H9 (cell line): ENCODE measurements around the gene VSIG8. TPM values are rescaled to one million over a fixed set of nuclear protein-coding genes. Genes with fewer than 3 reads are reported as not detected.

Experiments
- DNase-seq: peaks from one replicate; pipeline ENCODE4 v3.0.0-alpha.2; 2017
- H2AFZ ChIP-seq: one replicate; pipeline ENCODE4 v1.6.1; 2013; ENCODE audit warnings: mild to moderate bottlenecking, low read length, control low read depth, moderate library complexity
- H2AK5ac ChIP-seq: 2 replicates; pipeline ENCODE4 v1.6.1; 2013; ENCODE audit warnings: low read length, control low read depth, mixed read lengths; ENCODE audit not compliant: insufficient read length
- H2BK120ac ChIP-seq: one replicate; pipeline ENCODE4 v1.6.1; 2013; ENCODE audit warnings: low read depth, mild to moderate bottlenecking, low read length, control low read depth, inconsistent platforms; ENCODE audit not compliant: poor library complexity, severe bottlenecking
- H2BK12ac ChIP-seq: 2 replicates; pipeline ENCODE4 v1.6.1; 2013; ENCODE audit warnings: low read length, control low read depth, mixed read lengths, low read depth; ENCODE audit not compliant: insufficient read length
- H2BK15ac ChIP-seq: 2 replicates; pipeline ENCODE4 v1.6.1; 2013; ENCODE audit warnings: low read depth, low read length, control low read depth
- H2BK20ac ChIP-seq: one replicate; pipeline ENCODE4 v1.6.1; 2013; ENCODE audit warnings: low read depth, mild to moderate bottlenecking, low read length, control low read depth, inconsistent platforms; ENCODE audit not compliant: poor library complexity, severe bottlenecking
- H2BK5ac ChIP-seq: 2 replicates; pipeline ENCODE4 v1.6.1; 2013; ENCODE audit warnings: low read length, control low read depth, mixed read lengths; ENCODE audit not compliant: insufficient read length
- H3K14ac ChIP-seq: 2 replicates; pipeline ENCODE4 v1.6.1; 2013; ENCODE audit warnings: low read length, control low read depth; ENCODE audit not compliant: insufficient read depth
- H3K18ac ChIP-seq: 2 replicates; pipeline ENCODE4 v1.6.1; 2013; ENCODE audit warnings: low read depth, mild to moderate bottlenecking, mixed read lengths, low read length, control low read depth; ENCODE audit not compliant: insufficient read length
- H3K23ac ChIP-seq: 2 replicates; pipeline ENCODE4 v1.6.1; 2013; ENCODE audit warnings: low read length, control low read depth, mixed read lengths, low read depth; ENCODE audit not compliant: insufficient read length
- H3K23me2 ChIP-seq: 2 replicates; pipeline ENCODE4 v1.6.1; 2013; ENCODE audit warnings: low read depth, mild to moderate bottlenecking, mixed read lengths, low read length, control low read depth; ENCODE audit not compliant: insufficient read length, poor library complexity, severe bottlenecking
- H3K27ac ChIP-seq: 2 replicates; pipeline ENCODE4 v1.5.1; 2013; ENCODE audit warnings: low read length, control low read depth, mixed read lengths, low read depth; ENCODE audit not compliant: insufficient read length
- H3K27me3 ChIP-seq: 2 replicates; pipeline ENCODE4 v1.6.1; 2013; ENCODE audit warnings: low read length, control low read depth, inconsistent platforms; ENCODE audit not compliant: insufficient read depth
- H3K4ac ChIP-seq: 2 replicates; pipeline ENCODE4 v1.6.1; 2013; ENCODE audit warnings: low read depth, mild to moderate bottlenecking, control low read depth, inconsistent platforms, low read length, moderate library complexity
- H3K4me1 ChIP-seq: 2 replicates; pipeline ENCODE4 v1.6.1; 2013; ENCODE audit warnings: low read length, control low read depth, inconsistent platforms; ENCODE audit not compliant: insufficient read depth
- H3K4me2 ChIP-seq: 2 replicates; pipeline ENCODE4 v1.6.1; 2013; ENCODE audit warnings: low read length, control low read depth, mixed read lengths; ENCODE audit not compliant: insufficient read length, insufficient read depth
- H3K56ac ChIP-seq: 2 replicates; pipeline ENCODE4 v1.6.1; 2013; ENCODE audit warnings: low read depth, mild to moderate bottlenecking, mixed read lengths, low read length, control low read depth; ENCODE audit not compliant: insufficient read length
- H3K79me1 ChIP-seq: 2 replicates; pipeline ENCODE4 v1.6.1; 2013; ENCODE audit warnings: low read depth, mild to moderate bottlenecking, moderate library complexity, low read length, control low read depth, inconsistent platforms; ENCODE audit not compliant: insufficient read depth, poor library complexity, severe bottlenecking
- H3K79me2 ChIP-seq: 2 replicates; pipeline ENCODE4 v1.6.1; 2013; ENCODE audit warnings: low read length, control low read depth, inconsistent platforms; ENCODE audit not compliant: insufficient read depth
- H3K9ac ChIP-seq: 2 replicates; pipeline ENCODE4 v1.6.1; 2013; ENCODE audit warnings: low read length, control low read depth, mixed read lengths; ENCODE audit not compliant: insufficient read length; ENCODE audit errors: extremely low read depth
- H3K9me3 ChIP-seq: one replicate; pipeline ENCODE4 v1.6.1; 2013; ENCODE audit warnings: low read depth, low read length, inconsistent platforms; ENCODE audit not compliant: control insufficient read depth
- H3T11ph ChIP-seq: one replicate; pipeline ENCODE4 v1.6.1; 2013; ENCODE audit warnings: mild to moderate bottlenecking, low read length, control low read depth, inconsistent platforms
- H4K20me1 ChIP-seq: one replicate; pipeline ENCODE4 v1.6.1; 2013; ENCODE audit not compliant: control insufficient read depth, insufficient read length, insufficient read depth
- H4K5ac ChIP-seq: 2 replicates; pipeline ENCODE4 v1.6.1; 2013; ENCODE audit warnings: low read depth, mild to moderate bottlenecking, mixed read lengths, low read length, control low read depth; ENCODE audit not compliant: insufficient read length
- H4K8ac ChIP-seq: replicated peaks from 2 replicates; pipeline ENCODE4 v1.6.1; 2013; ENCODE audit warnings: low read length, control low read depth, mixed read lengths, low read depth; ENCODE audit not compliant: insufficient read length
- H4K91ac ChIP-seq: 2 replicates; pipeline ENCODE4 v1.6.1; 2013; ENCODE audit warnings: low read depth, mild to moderate bottlenecking, moderate library complexity, mixed read lengths, low read length, control low read depth; ENCODE audit not compliant: insufficient read length
- H3K27ac Mint-ChIP-seq, 3 experiments: 2 replicates in 2 of 3; 3 replicates in 1 of 3; pipeline ENCODE4 v1.8.0; 2020 to 2021; ENCODE audit warnings: mixed read lengths in 3 of 3, mild to moderate bottlenecking in 1 of 3, moderate library complexity in 1 of 3
- H3K27me3 Mint-ChIP-seq: 2 replicates; pipeline ENCODE4 v1.8.0; 2021; ENCODE audit warnings: low read depth, mild to moderate bottlenecking, moderate library complexity, mixed read lengths
- H3K36me3 Mint-ChIP-seq, 3 experiments: 2 replicates in 2 of 3; 3 replicates in 1 of 3; pipeline ENCODE4 v1.8.0; 2020 to 2021; ENCODE audit warnings: low read depth in 3 of 3, mixed read lengths in 3 of 3; ENCODE audit not compliant: insufficient read depth in 1 of 3
- H3K4me1 Mint-ChIP-seq, 2 experiments: 2 replicates each; pipeline ENCODE4 v1.8.0; 2020; ENCODE audit warnings: mixed read lengths in 2 of 2
- H3K4me3 Mint-ChIP-seq, 2 experiments: 2 replicates in 1 of 2; 3 replicates in 1 of 2; pipeline ENCODE4 v1.8.0; 2020 to 2021; ENCODE audit warnings: mild to moderate bottlenecking in 2 of 2, mixed read lengths in 2 of 2, moderate library complexity in 1 of 2
- H3K9me3 Mint-ChIP-seq, 2 experiments: 2 replicates in 1 of 2; 3 replicates in 1 of 2; pipeline ENCODE4 v1.8.0; 2020; ENCODE audit warnings: mild to moderate bottlenecking in 2 of 2, mixed read lengths in 2 of 2, moderate library complexity in 1 of 2
- CTCF ChIP-seq: fragments of 200-600 bp; sonication (generic); conservative IDR thresholded peaks from 3 replicates; pipeline ENCODE4 v1.8.0; 2021; ENCODE audit warnings: antibody characterized with exemption, mild to moderate bottlenecking
- WGBS: extraction: QIAGEN DNeasy Blood & Tissue Kit; methylation state at CpG from one replicate; pipeline ENCODE4 v1.1.7; 2013; ENCODE audit warnings: missing lambda C conversion rate, low lambda C conversion rate, mixed read lengths; ENCODE audit not compliant: insufficient read length; ENCODE audit errors: extremely low coverage; 5-methylcytosine and 5-hydroxymethylcytosine counted together
- total RNA-seq: library from RNA; stranded (reverse); gene quantifications from 2 replicates; pipeline ENCODE4 v1.2.1, GENCODE V29; 2021

The VSIG8 gene
- total RNA-seq, 1 experiment from 2014 or later, result not detected

DNA sequence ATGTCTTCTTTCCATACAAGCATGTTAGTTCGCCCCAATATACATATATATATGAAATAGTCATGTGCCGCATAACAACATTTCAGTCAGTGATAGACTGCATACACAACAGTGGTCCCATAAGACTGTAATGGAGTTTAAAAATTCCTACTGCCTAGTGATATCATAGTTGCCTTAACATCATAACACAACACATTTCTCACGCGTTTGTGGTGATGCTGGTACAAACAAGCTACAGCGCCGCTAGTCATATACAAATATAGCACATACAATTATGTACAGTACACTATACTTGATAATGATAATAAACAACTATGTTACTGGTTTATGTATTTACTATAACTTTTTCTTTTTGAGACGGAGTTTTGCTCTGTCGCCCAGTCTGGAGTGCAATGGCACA is 46.5 kb downstream of the VSIG8 start:
- Histone ChIP-seq H3K23me2 (no peaks in the 10 kb centered on the region), H4K91ac (no peak overlapping the region), H2BK12ac (no peak overlapping the region), H3K79me1 (no peaks in the 10 kb centered on the region), H3K27me3 (no peaks in the 10 kb centered on the region), H3K27ac (no peak overlapping the region), H3K4me2 (no peak overlapping the region), H3K14ac (no peak overlapping the region), H3K18ac (no peak overlapping the region), H4K5ac (no peak overlapping the region), H3K79me2 (no peaks in the 10 kb centered on the region), H2AK5ac (no peak overlapping the region), H2BK5ac (no peak overlapping the region), H2BK20ac (no peak overlapping the region), H3K4me1 (peaks cover 2% of the 10 kb centered on the region; the same call in 1 of the 2 replicates), H4K8ac (no peak overlapping the region), H3T11ph (no peak overlapping the region), H3K56ac (no peak overlapping the region), H3K9ac (no peak overlapping the region), H2AFZ (no peak overlapping the region), H2BK120ac (no peak overlapping the region), H2BK15ac (no peak overlapping the region), H3K9me3 (no peaks in the 10 kb centered on the region), H4K20me1 (no peaks in the 10 kb centered on the region), H3K4ac (no peak overlapping the region), H3K23ac (no peak overlapping the region)
- DNase-seq, result no peak
- Mint-ChIP-seq H3K27me3 (peaks cover 12% of the 10 kb centered on the region), H3K36me3 (no peaks in the 10 kb centered on the region), H3K9me3 (no peaks in the 10 kb centered on the region; a peak in 1 of 5 replicates), H3K27ac (no peak overlapping the region), H3K4me1 (peaks cover 4 to 6% of the 10 kb centered on the region in 2 experiments; a peak in 2 of 4 replicates), H3K4me3 (no peak overlapping the region)
- no CpG with 5 or more reads among the region's 8 CpGs for WGBS
- TF ChIP-seq CTCF, result no peak
